WTC11 (cell line): ENCODE results near the gene AFAP1L1. TPM values are rescaled to one million over a fixed set of nuclear protein-coding genes. Genes with fewer than 3 reads are reported as not detected.
A peak's percentile ranks its signal among the peaks of the same experiment; 100 is the strongest.

Experiments
- ATAC-seq: fragments of 200-7000 bp; cut with Tn5 transposase; 2 replicates; pipeline ENCODE4 v1.10.0; 2021; ENCODE audit warnings: mild to moderate bottlenecking, moderate library complexity
- CTCF ChIA-PET: fragments of 300-600 bp; sonication (Branson Sonifier 250); formaldehyde crosslinking; loops from one replicate; lab custom pipeline; 2021; ENCODE audit warnings: antibody characterized with exemption; lab: Charles Lee
- POLR2A ChIA-PET: fragments of 350-600 bp; sonication (Branson Sonifier 250); formaldehyde crosslinking; loops from one replicate; lab custom pipeline; 2021; ENCODE audit warnings: antibody characterized with exemption; lab: Charles Lee
- DNase-seq: peaks from one replicate; pipeline ENCODE4 v3.0.0; 2021; ENCODE audit warnings: low spot score
- H3K27ac Mint-ChIP-seq: 2 replicates; pipeline ENCODE4 v1.8.0; 2021; ENCODE audit warnings: mixed read lengths
- H3K27me3 Mint-ChIP-seq: 2 replicates; pipeline ENCODE4 v1.8.0; 2021; ENCODE audit warnings: low read depth, mild to moderate bottlenecking, moderate library complexity, mixed read lengths
- H3K36me3 Mint-ChIP-seq: 2 replicates; pipeline ENCODE4 v1.8.0; 2021; ENCODE audit warnings: mixed read lengths
- H3K4me1 Mint-ChIP-seq: 2 replicates; pipeline ENCODE4 v1.8.0; 2022; ENCODE audit warnings: mixed read lengths
- H3K4me3 Mint-ChIP-seq: 2 replicates; pipeline ENCODE4 v1.8.0; 2021; ENCODE audit warnings: mild to moderate bottlenecking, moderate library complexity, mixed read lengths
- H3K9me3 Mint-ChIP-seq: 2 replicates; pipeline ENCODE4 v1.8.0; 2021; ENCODE audit warnings: mixed read lengths
- AR ChIP-seq: fragments of 250-450 bp; sonication (Bioruptor Pico); IDR thresholded peaks from 2 replicates; pipeline ENCODE4 v1.9.0; 2021; ENCODE audit warnings: mild to moderate bottlenecking
- GABPB1 ChIP-seq: sonication (generic); formaldehyde crosslinking; IDR thresholded peaks from 2 replicates; pipeline ENCODE4 v1.8.1; 2023; ENCODE audit warnings: mild to moderate bottlenecking, missing genetic modification reagents
- GRHL2 ChIP-seq: fragments of 250-450 bp; sonication (Bioruptor Pico); IDR thresholded peaks from 2 replicates; pipeline ENCODE4 v1.8.0; 2022; ENCODE audit warnings: mild to moderate bottlenecking, moderate library complexity; ENCODE audit not compliant: insufficient replicate concordance, severe bottlenecking
- HMGA2 ChIP-seq: fragments of 250-450 bp; sonication (Bioruptor Pico); IDR thresholded peaks from 2 replicates; pipeline ENCODE4 v1.4.0; 2021; ENCODE audit warnings: mild to moderate bottlenecking, moderate library complexity
- PRRX2 ChIP-seq: fragments of 250-450 bp; sonication (Bioruptor Pico); IDR thresholded peaks from 2 replicates; pipeline ENCODE4 v1.8.0; 2021; ENCODE audit warnings: mild to moderate bottlenecking
- USF1 ChIP-seq: sonication (generic); formaldehyde crosslinking; IDR thresholded peaks from 2 replicates; pipeline ENCODE4 v1.8.0; 2022; ENCODE audit warnings: mild to moderate bottlenecking, missing genetic modification reagents
- ZNF121 ChIP-seq: sonication (generic); formaldehyde crosslinking; IDR thresholded peaks from 2 replicates; pipeline ENCODE4 v1.8.0; 2023; ENCODE audit warnings: missing genetic modification reagents
- ZNF317 ChIP-seq: sonication (generic); formaldehyde crosslinking; IDR thresholded peaks from 2 replicates; pipeline ENCODE4 v1.8.1; 2023; ENCODE audit warnings: low read depth, mild to moderate bottlenecking, moderate library complexity, missing genetic modification reagents, borderline replicate concordance
- ZNF532 ChIP-seq: fragments of 250-450 bp; sonication (Bioruptor Pico); IDR thresholded peaks from 2 replicates; pipeline ENCODE4 v1.9.0; 2021; ENCODE audit warnings: mild to moderate bottlenecking, borderline replicate concordance
- total RNA-seq: library from RNA; stranded (reverse); gene quantifications from 3 replicates; pipeline ENCODE4 v1.2.3, GENCODE V29; 2021
- TF ChIP-seq, protein P1 (sequence below): sonication (generic); formaldehyde crosslinking; IDR thresholded peaks from 2 replicates; pipeline ENCODE4 v1.8.0; 2022; ENCODE audit warnings: mild to moderate bottlenecking, missing genetic modification reagents
- TF ChIP-seq, protein P2 (sequence below): sonication (generic); formaldehyde crosslinking; conservative IDR thresholded peaks from 2 replicates; pipeline ENCODE4 v1.8.1; 2022; ENCODE audit warnings: mild to moderate bottlenecking, missing genetic modification reagents
- TF ChIP-seq, protein P3 (sequence below): sonication (generic); formaldehyde crosslinking; IDR thresholded peaks from 2 replicates; pipeline ENCODE4 v1.8.1; 2023; ENCODE audit warnings: mild to moderate bottlenecking, missing genetic modification reagents
- TF ChIP-seq, protein P4 (sequence below): sonication (generic); formaldehyde crosslinking; IDR thresholded peaks from 2 replicates; pipeline ENCODE4 v1.8.0; 2022; ENCODE audit warnings: missing genetic modification reagents
- TF ChIP-seq, protein P5 (sequence below): fragments of 250-450 bp; sonication (Bioruptor Pico); IDR thresholded peaks from 2 replicates; pipeline ENCODE4 v1.8.0; 2021; ENCODE audit warnings: mild to moderate bottlenecking
- TF ChIP-seq, protein P6 (sequence below): sonication (generic); formaldehyde crosslinking; IDR thresholded peaks from 2 replicates; pipeline ENCODE4 v1.8.1; 2023; ENCODE audit warnings: mild to moderate bottlenecking, missing genetic modification reagents, moderate library complexity

The AFAP1L1 gene
- total RNA-seq, 1 experiment from 2014 or later: 8.4 TPM

GRCh38 chr5:149319174-149319573, 47.5 kb downstream of the AFAP1L1 start:
- ATAC-seq (no peak), DNase-seq (no peak)
- TF ChIP-seq, protein P1, sequence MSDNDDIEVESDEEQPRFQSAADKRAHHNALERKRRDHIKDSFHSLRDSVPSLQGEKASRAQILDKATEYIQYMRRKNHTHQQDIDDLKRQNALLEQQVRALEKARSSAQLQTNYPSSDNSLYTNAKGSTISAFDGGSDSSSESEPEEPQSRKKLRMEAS: no peak
- TF ChIP-seq ZNF317 (CRISPR knock-in tag) (no peak), PRRX2 (CRISPR knock-in tag) (no peak), HMGA2 (CRISPR knock-in tag) (no peak), GRHL2 (CRISPR knock-in tag) (no peak), ZNF121 (no peak)
- TF ChIP-seq, protein P2, sequence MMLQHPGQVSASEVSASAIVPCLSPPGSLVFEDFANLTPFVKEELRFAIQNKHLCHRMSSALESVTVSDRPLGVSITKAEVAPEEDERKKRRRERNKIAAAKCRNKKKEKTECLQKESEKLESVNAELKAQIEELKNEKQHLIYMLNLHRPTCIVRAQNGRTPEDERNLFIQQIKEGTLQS (CRISPR knock-in tag): no peak
- TF ChIP-seq, protein P3, sequence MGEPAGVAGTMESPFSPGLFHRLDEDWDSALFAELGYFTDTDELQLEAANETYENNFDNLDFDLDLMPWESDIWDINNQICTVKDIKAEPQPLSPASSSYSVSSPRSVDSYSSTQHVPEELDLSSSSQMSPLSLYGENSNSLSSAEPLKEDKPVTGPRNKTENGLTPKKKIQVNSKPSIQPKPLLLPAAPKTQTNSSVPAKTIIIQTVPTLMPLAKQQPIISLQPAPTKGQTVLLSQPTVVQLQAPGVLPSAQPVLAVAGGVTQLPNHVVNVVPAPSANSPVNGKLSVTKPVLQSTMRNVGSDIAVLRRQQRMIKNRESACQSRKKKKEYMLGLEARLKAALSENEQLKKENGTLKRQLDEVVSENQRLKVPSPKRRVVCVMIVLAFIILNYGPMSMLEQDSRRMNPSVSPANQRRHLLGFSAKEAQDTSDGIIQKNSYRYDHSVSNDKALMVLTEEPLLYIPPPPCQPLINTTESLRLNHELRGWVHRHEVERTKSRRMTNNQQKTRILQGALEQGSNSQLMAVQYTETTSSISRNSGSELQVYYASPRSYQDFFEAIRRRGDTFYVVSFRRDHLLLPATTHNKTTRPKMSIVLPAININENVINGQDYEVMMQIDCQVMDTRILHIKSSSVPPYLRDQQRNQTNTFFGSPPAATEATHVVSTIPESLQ (CRISPR knock-in tag): no peak
- Mint-ChIP-seq H3K27me3 (no peaks in the 10 kb centered on the region), H3K4me1 (peaks cover 18% of the 10 kb centered on the region), H3K9me3 (no peaks in the 10 kb centered on the region), H3K4me3 (no peak overlapping the region), H3K36me3 (no peaks in the 10 kb centered on the region), H3K27ac (no peak overlapping the region)
- ChIA-PET POLR2A (no interaction called here), CTCF (interaction anchor here (0.9 kb wide), 2 partner anchors 49 to 246 kb away, joined by 3 read pairs; no protein-coding TSS in a partner anchor)

GRCh38 chr5:149320791-149321330, 49.2 kb downstream of the AFAP1L1 start:
- DNase-seq (no peak), ATAC-seq (peak; percentile 71)
- peaks cover 18% of the 10 kb centered on the region for H3K4me1 Mint-ChIP-seq
- POLR2A ChIA-PET: no interaction called here
- H3K4me3 Mint-ChIP-seq: no peak overlapping the region
- H3K36me3 Mint-ChIP-seq: no peaks in the 10 kb centered on the region
- H3K27me3 Mint-ChIP-seq: no peaks in the 10 kb centered on the region
- no peak overlapping the region for H3K27ac Mint-ChIP-seq
- no peaks in the 10 kb centered on the region for H3K9me3 Mint-ChIP-seq
- CTCF ChIA-PET: interaction anchor here (0.7 to 1.9 kb wide), 9 partner anchors 10 to 242 kb away, joined by 3 to 7 read pairs (median 4); partner anchors contain the start of genes GRPEL2 and PCYOX1L
- no peak for TF ChIP-seq ZNF532 (CRISPR knock-in tag)
- TF ChIP-seq, protein P4, sequence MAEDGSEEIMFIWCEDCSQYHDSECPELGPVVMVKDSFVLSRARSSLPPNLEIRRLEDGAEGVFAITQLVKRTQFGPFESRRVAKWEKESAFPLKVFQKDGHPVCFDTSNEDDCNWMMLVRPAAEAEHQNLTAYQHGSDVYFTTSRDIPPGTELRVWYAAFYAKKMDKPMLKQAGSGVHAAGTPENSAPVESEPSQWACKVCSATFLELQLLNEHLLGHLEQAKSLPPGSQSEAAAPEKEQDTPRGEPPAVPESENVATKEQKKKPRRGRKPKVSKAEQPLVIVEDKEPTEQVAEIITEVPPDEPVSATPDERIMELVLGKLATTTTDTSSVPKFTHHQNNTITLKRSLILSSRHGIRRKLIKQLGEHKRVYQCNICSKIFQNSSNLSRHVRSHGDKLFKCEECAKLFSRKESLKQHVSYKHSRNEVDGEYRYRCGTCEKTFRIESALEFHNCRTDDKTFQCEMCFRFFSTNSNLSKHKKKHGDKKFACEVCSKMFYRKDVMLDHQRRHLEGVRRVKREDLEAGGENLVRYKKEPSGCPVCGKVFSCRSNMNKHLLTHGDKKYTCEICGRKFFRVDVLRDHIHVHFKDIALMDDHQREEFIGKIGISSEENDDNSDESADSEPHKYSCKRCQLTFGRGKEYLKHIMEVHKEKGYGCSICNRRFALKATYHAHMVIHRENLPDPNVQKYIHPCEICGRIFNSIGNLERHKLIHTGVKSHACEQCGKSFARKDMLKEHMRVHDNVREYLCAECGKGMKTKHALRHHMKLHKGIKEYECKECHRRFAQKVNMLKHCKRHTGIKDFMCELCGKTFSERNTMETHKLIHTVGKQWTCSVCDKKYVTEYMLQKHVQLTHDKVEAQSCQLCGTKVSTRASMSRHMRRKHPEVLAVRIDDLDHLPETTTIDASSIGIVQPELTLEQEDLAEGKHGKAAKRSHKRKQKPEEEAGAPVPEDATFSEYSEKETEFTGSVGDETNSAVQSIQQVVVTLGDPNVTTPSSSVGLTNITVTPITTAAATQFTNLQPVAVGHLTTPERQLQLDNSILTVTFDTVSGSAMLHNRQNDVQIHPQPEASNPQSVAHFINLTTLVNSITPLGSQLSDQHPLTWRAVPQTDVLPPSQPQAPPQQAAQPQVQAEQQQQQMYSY: peak; percentile 45; the same call in 1 of the 2 replicates
- TF ChIP-seq, protein P5, sequence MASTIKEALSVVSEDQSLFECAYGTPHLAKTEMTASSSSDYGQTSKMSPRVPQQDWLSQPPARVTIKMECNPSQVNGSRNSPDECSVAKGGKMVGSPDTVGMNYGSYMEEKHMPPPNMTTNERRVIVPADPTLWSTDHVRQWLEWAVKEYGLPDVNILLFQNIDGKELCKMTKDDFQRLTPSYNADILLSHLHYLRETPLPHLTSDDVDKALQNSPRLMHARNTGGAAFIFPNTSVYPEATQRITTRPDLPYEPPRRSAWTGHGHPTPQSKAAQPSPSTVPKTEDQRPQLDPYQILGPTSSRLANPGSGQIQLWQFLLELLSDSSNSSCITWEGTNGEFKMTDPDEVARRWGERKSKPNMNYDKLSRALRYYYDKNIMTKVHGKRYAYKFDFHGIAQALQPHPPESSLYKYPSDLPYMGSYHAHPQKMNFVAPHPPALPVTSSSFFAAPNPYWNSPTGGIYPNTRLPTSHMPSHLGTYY (CRISPR knock-in tag): no peak
- no peak for TF ChIP-seq AR (CRISPR knock-in tag)
- TF ChIP-seq HMGA2 (CRISPR knock-in tag): no peak
- TF ChIP-seq USF1 (CRISPR knock-in tag): peak; percentile 54; the same call in 1 of the 2 replicates
- 0 out of 2 replicates have a peak, but pooled peaks have one; percentile 33 for TF ChIP-seq GABPB1
- TF ChIP-seq, protein P6, sequence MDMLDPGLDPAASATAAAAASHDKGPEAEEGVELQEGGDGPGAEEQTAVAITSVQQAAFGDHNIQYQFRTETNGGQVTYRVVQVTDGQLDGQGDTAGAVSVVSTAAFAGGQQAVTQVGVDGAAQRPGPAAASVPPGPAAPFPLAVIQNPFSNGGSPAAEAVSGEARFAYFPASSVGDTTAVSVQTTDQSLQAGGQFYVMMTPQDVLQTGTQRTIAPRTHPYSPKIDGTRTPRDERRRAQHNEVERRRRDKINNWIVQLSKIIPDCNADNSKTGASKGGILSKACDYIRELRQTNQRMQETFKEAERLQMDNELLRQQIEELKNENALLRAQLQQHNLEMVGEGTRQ: peak; percentile 51; the same call in 1 of the 2 replicates
